Suprapubic skin (tissue), 4 donors: ENCODE data around the gene ADGRG1. TPM values are rescaled to one million over a fixed set of nuclear protein-coding genes. Genes with fewer than 3 reads are reported as not detected.

Source experiments
- DNase-seq, 2 donors: peaks; one replicate each; pipeline ENCODE4 v3.0.0-alpha.2; 2019; ENCODE audit warnings: low spot score in 2 of 2
- H3K27ac ChIP-seq: fragments of 200-600 bp; sonication (generic); one replicate; pipeline ENCODE4 v1.5.1; 2019
- H3K27me3 ChIP-seq: fragments of 200-600 bp; sonication (generic); one replicate; pipeline ENCODE4 v1.5.1; 2019
- H3K36me3 ChIP-seq: fragments of 200-600 bp; sonication (generic); one replicate; pipeline ENCODE4 v1.5.1; 2019
- H3K4me1 ChIP-seq: fragments of 200-600 bp; sonication (generic); one replicate; pipeline ENCODE4 v1.5.1; 2019
- H3K4me3 ChIP-seq: fragments of 200-600 bp; sonication (generic); one replicate; pipeline ENCODE4 v1.5.1; 2019; ENCODE audit warnings: mild to moderate bottlenecking
- H3K9me3 ChIP-seq: fragments of 200-600 bp; sonication (generic); one replicate; pipeline ENCODE4 v1.5.1; 2019
- EP300 ChIP-seq: sonication (generic); formaldehyde crosslinking; IDR thresholded peaks from one replicate; pipeline ENCODE4 v1.6.1; 2017; ENCODE audit warnings: antibody characterized with exemption
- POLR2A ChIP-seq, 2 donors: fragments of 450-650 bp; IDR thresholded peaks; one replicate each; pipeline ENCODE4 v1.6.1; 2017; ENCODE audit warnings: antibody characterized with exemption in 2 of 2, mild to moderate bottlenecking in 2 of 2, moderate library complexity in 2 of 2
- POLR2AphosphoS5 ChIP-seq, 3 donors: sonication (generic); formaldehyde crosslinking; IDR thresholded peaks; one replicate each; pipeline ENCODE4 v1.6.1; 2017; ENCODE audit warnings: antibody characterized with exemption in 3 of 3
- WGBS: methylation state at CpG from one replicate; pipeline ENCODE4 v1.1.5; 2018; 5-methylcytosine and 5-hydroxymethylcytosine counted together
- total RNA-seq, 4 donors: library from RNA; depleted of rRNA; stranded (reverse); fragments of >200 nt; gene quantifications; one replicate each; pipeline ENCODE4 v1.1.0, GENCODE V29; 2016
- TF ChIP-seq, protein P1 (sequence below), 2 donors: fragments of 200-600 bp in 1 of 2; fragments of 450-650 bp in 1 of 2; sonication (generic) in 1 of 2; IDR thresholded peaks; one replicate each; pipeline ENCODE4 v1.5.1; 2016 to 2019; ENCODE audit warnings: antibody characterized with exemption in 2 of 2, mild to moderate bottlenecking in 1 of 2, moderate library complexity in 1 of 2

ADGRG1 gene
- total RNA-seq, 4 donors from 2014 or later, result 107 to 202 (median 139) TPM

DNA sequence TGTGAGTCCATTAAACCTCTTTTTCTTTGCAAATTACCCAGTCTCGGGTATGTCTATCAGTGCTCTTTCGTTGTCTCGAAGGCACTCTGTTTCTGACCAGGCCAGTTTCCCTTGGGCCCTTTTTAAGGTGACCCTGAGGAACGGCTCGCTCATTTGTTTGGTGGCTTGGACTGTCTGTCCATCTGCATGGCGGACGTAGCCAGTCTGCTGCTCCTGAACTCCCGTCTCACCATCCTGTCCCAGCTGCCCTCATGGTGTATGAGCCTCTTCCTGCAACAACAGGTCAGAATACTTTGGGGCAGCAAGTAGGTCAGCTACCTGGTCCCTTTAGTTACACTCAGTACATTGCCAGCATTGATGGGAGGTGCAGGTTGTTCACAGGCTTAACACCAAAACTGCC is 85.2 kb downstream of the ADGRG1 start:
- no peak overlapping the region for H3K27ac ChIP-seq
- no peaks in the 10 kb centered on the region for H3K9me3 ChIP-seq
- 87% methylated on average over 8 of the region's 8 CpGs for WGBS
- TF ChIP-seq POLR2AphosphoS5 (IDR thresholded peaks at IDR 0.05) (no peak), EP300 (no peak), POLR2A (IDR thresholded peaks at IDR 0.05) (no peak)
- TF ChIP-seq, protein P1, sequence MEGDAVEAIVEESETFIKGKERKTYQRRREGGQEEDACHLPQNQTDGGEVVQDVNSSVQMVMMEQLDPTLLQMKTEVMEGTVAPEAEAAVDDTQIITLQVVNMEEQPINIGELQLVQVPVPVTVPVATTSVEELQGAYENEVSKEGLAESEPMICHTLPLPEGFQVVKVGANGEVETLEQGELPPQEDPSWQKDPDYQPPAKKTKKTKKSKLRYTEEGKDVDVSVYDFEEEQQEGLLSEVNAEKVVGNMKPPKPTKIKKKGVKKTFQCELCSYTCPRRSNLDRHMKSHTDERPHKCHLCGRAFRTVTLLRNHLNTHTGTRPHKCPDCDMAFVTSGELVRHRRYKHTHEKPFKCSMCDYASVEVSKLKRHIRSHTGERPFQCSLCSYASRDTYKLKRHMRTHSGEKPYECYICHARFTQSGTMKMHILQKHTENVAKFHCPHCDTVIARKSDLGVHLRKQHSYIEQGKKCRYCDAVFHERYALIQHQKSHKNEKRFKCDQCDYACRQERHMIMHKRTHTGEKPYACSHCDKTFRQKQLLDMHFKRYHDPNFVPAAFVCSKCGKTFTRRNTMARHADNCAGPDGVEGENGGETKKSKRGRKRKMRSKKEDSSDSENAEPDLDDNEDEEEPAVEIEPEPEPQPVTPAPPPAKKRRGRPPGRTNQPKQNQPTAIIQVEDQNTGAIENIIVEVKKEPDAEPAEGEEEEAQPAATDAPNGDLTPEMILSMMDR (IDR thresholded peaks at IDR 0.05), result no peak
- H3K36me3 ChIP-seq, result no peaks in the 10 kb centered on the region
- DNase-seq, result no peak
- H3K27me3 ChIP-seq, result no peaks in the 10 kb centered on the region
- H3K4me1 ChIP-seq, result no peaks in the 10 kb centered on the region
- H3K4me3 ChIP-seq, result no peak overlapping the region

- no peak overlapping the region for H3K4me3 ChIP-seq
- DNase-seq, result no peak
Measured at GRCh38 chr16:57714047-57714446, 85.6 kb downstream of the ADGRG1 start.

More at GRCh38 chr16:57714047-57714446, 85.6 kb downstream of the ADGRG1 start:
- Histone ChIP-seq H3K36me3 (no peaks in the 10 kb centered on the region), H3K9me3 (no peaks in the 10 kb centered on the region), H3K27me3 (no peaks in the 10 kb centered on the region), H3K4me1 (no peaks in the 10 kb centered on the region), H3K27ac (no peak overlapping the region)
- WGBS, result 85% methylated on average over 6 of the region's 6 CpGs
- TF ChIP-seq POLR2A (IDR thresholded peaks at IDR 0.05) (no peak), EP300 (no peak), POLR2AphosphoS5 (IDR thresholded peaks at IDR 0.05) (no peak)
- TF ChIP-seq, protein P1 (IDR thresholded peaks at IDR 0.05), result no peak

Other genes with a start within 250 kb of the ADGRG1 start
- gene CCL17, start 223.9 kb upstream of the ADGRG1 start, total RNA-seq, result 1 to 10 TPM in 1 of 4 donors, not detected in 3; 2.6 TPM
- gene CIAPIN1, start 181.2 kb upstream of the ADGRG1 start, total RNA-seq, result 10 to 100 TPM; 32.2 to 40.0 (median 35.7) TPM
- gene COQ9, start 181.2 kb upstream of the ADGRG1 start, total RNA-seq, result 10 to 100 TPM; 45.7 to 60.1 (median 48.8) TPM
- gene POLR2C, start 166.0 kb upstream of the ADGRG1 start, total RNA-seq, result 10 to 100 TPM; 65.0 to 80.3 (median 72.0) TPM
- 10 to 100 TPM; 29.8 to 66.8 (median 51.3) TPM for gene DOK4, start 142.1 kb upstream of the ADGRG1 start, total RNA-seq
- gene CCDC102A, start 92.1 kb upstream of the ADGRG1 start, total RNA-seq, result 10 to 100 TPM in 1 of 4 donors, 1 to 10 TPM in 3; 7.1 to 11.5 (median 8.5) TPM
- gene ADGRG5, start 86.0 kb upstream of the ADGRG1 start, total RNA-seq, result under 1 TPM in 3 of 4 donors, not detected in 1; 0.16 to 0.53 (median 0.16) TPM
- gene ADGRG3, start 39.7 kb downstream of the ADGRG1 start, total RNA-seq, result 1 to 10 TPM in 2 of 4 donors, under 1 TPM in 1, not detected in 1; 0.32 to 2.0 (median 2.0) TPM
- not detected for gene DRC7, start 66.2 kb downstream of the ADGRG1 start, total RNA-seq
- 10 to 100 TPM; 47.8 to 62.7 (median 55.7) TPM for gene KATNB1, start 107.1 kb downstream of the ADGRG1 start, total RNA-seq
- 100 to 1,000 TPM; 111 to 219 (median 153) TPM for gene KIFC3, start 173.9 kb downstream of the ADGRG1 start, total RNA-seq